ENCODE results near the gene IL23A.

The IL23A gene

GRCh38 chr12:56362130-56363059 is 23.7 kb downstream of the IL23A start, which contains the start of gene APOF:
Gene APOF, minus strand, starts transcription at chr12:56362857. Its CDS starts 112 bp downstream, at chr12:56362745.
- no peak for DNase-seq (ENCODE audit: low read depth)
- H3K4me3 ChIP-seq (ENCODE audit: low read length): no peak within 1 kb of the TSS
- TF ChIP-seq, protein P1, sequence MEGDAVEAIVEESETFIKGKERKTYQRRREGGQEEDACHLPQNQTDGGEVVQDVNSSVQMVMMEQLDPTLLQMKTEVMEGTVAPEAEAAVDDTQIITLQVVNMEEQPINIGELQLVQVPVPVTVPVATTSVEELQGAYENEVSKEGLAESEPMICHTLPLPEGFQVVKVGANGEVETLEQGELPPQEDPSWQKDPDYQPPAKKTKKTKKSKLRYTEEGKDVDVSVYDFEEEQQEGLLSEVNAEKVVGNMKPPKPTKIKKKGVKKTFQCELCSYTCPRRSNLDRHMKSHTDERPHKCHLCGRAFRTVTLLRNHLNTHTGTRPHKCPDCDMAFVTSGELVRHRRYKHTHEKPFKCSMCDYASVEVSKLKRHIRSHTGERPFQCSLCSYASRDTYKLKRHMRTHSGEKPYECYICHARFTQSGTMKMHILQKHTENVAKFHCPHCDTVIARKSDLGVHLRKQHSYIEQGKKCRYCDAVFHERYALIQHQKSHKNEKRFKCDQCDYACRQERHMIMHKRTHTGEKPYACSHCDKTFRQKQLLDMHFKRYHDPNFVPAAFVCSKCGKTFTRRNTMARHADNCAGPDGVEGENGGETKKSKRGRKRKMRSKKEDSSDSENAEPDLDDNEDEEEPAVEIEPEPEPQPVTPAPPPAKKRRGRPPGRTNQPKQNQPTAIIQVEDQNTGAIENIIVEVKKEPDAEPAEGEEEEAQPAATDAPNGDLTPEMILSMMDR (conservative IDR thresholded peaks at IDR 0.05; ENCODE audit: low read depth, low read length): no peak

- TF ChIP-seq, protein P1 (conservative IDR thresholded peaks at IDR 0.05; ENCODE audit: low read depth, low read length): no peak
- DNase-seq (ENCODE audit: low read depth): no peak
- H3K4me3 ChIP-seq (ENCODE audit: low read length): no peak overlapping the region
These were observed 28.3 kb downstream of the IL23A start for GRCh38 chr12:56366948-56367347.

DNA sequence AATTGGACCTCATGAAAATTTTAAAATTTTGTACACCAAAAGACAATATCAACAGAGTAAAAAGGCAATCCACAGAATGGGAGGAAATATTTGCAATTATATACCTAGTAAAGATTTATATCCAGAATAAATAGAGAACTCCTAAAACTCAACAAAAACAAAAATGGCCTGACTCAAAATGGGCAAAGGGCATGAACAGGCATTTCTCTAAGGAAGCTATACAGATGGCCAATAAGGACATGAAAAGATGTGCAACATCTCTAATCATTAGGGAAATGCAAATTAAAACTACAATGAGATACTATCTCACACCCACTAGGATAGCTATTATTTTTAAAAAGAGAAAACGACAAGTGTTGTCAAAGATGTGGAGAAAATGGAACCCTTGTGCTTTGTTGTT is 34.8 kb downstream of the IL23A start:
- TF ChIP-seq, protein P1 (conservative IDR thresholded peaks at IDR 0.05; ENCODE audit: low read depth, low read length): no peak
- no peak for DNase-seq (ENCODE audit: low read depth)
- H3K4me3 ChIP-seq (ENCODE audit: low read length): no peak overlapping the region

DNA sequence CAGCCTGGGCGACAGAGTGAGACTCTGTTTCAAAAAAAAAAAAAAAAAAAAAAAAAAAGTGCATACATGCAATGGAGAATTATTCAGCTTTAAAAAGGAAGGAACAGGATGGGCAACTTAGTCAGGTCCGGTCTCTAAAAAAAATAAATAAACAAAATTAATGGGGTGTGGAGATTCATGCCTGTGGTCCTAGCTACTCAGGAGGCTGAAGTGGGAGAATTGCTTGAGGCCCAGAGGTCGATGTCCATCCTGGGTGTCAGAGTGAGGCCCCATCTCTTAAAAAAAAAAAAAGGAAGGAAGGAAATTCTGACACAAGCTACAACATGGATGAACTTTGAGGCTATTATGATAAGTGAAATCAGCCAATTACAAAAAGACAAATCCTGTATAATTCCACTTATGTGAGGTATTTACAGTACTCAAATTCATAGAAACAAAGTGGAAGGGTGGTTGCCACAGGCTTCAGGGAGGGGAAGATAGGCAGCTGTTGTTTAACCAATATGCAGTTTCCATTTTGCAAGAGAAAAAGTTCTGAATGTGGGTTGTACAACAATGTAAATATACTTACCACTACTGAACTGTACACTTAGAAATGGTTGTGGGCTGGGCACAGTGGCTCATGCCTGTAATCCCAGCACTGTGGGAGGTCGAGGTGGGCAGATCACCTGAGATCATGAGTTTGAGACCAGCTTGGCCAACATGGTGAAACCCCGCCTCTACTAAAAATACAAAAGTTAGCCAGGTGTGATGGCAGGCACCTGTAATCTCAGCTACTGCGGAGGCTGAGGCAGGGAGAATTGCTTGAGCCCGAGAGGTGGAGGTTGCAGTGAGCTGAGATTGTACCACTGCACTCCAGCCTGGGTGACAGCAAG is 36.3 kb downstream of the IL23A start:
- TF ChIP-seq, protein P1 (conservative IDR thresholded peaks at IDR 0.05; ENCODE audit: low read depth, low read length): no peak
- no peak overlapping the region for H3K4me3 ChIP-seq (ENCODE audit: low read length)
- no peak for DNase-seq (ENCODE audit: low read depth)

GRCh38 chr12:56375598-56376434 is 37.1 kb downstream of the IL23A start:
- DNase-seq (ENCODE audit: low read depth): no peak

More at GRCh38 chr12:56375598-56376434, 37.1 kb downstream of the IL23A start:
- H3K4me3 ChIP-seq (ENCODE audit: low read length): no peak overlapping the region
- TF ChIP-seq, protein P1 (conservative IDR thresholded peaks at IDR 0.05; ENCODE audit: low read depth, low read length): no peak

Data from retinal pigment epithelial cell (primary cell).